IMR-90 (cell line): ENCODE data around the gene KIF22. TPM values are rescaled to one million over a fixed set of nuclear protein-coding genes. Genes with fewer than 3 reads are reported as not detected.
"Not testable (repeated sequence)": the region's sequence is repeated elsewhere in the genome, so short reads cannot be mapped to it uniquely, and the experiment has no call there.

Source experiments
- ATAC-seq: fragments of 200-7000 bp; cut with Tn5 transposase; 2 replicates; pipeline ENCODE4 v1.9.1; 2020; ENCODE audit warnings: low read depth, mild to moderate bottlenecking, moderate library complexity
- BruUV-seq: library from RNA; stranded (reverse); fragments of 400-500 nt; replicated peaks from 2 replicates; lab custom pipeline; 2021; lab: Mats Ljungman, UMichigan
- CTCF ChIA-PET: fragments of 300-600 bp; formaldehyde crosslinking; extraction: SDS; loops from one replicate; lab custom pipeline; 2021; ENCODE audit warnings: antibody characterized with exemption; lab: Yijun Ruan, JAX
- POLR2A ChIA-PET: fragments of 300-600 bp; sonication (Branson Sonifier 250); formaldehyde crosslinking; loops from one replicate; lab custom pipeline; 2022; ENCODE audit warnings: antibody characterized with exemption; ENCODE audit not compliant: unreplicated experiment; lab: Charles Lee
- DNase-seq: peaks from one replicate; pipeline ENCODE4 v3.0.0; 2013
- H2AFZ ChIP-seq: replicated peaks from 2 replicates; pipeline ENCODE3; 2013; ENCODE audit warnings: low read length, mild to moderate bottlenecking; ENCODE audit not compliant: poor library complexity
- H2AK5ac ChIP-seq: 2 replicates; pipeline ENCODE4 v1.6.1; 2013; ENCODE audit warnings: low read depth, low read length, inconsistent platforms
- H2AK9ac ChIP-seq: replicated peaks from 2 replicates; pipeline ENCODE3; 2013; ENCODE audit warnings: mild to moderate bottlenecking, low read depth, low read length, moderate library complexity; ENCODE audit not compliant: poor library complexity
- H2BK120ac ChIP-seq: 2 replicates; pipeline ENCODE4 v1.6.1; 2013; ENCODE audit warnings: low read depth, low read length, inconsistent platforms
- H2BK15ac ChIP-seq: 3 replicates; pipeline ENCODE4 v1.6.1; 2013; ENCODE audit warnings: low read depth, low read length, inconsistent platforms
- H2BK20ac ChIP-seq: 2 replicates; pipeline ENCODE4 v1.6.1; 2013; ENCODE audit warnings: low read depth, mild to moderate bottlenecking, inconsistent platforms, low read length, moderate library complexity
- H2BK5ac ChIP-seq: 2 replicates; pipeline ENCODE4 v1.6.1; 2013; ENCODE audit warnings: mild to moderate bottlenecking, low read depth, low read length, inconsistent platforms; ENCODE audit not compliant: poor library complexity, severe bottlenecking
- H3K14ac ChIP-seq: replicated peaks from 2 replicates; pipeline ENCODE4 v1.6.1; 2013; ENCODE audit warnings: low read depth, low read length, inconsistent platforms
- H3K18ac ChIP-seq: 2 replicates; pipeline ENCODE4 v1.6.1; 2013; ENCODE audit warnings: low read depth, low read length, control low read depth
- H3K23ac ChIP-seq: 2 replicates; pipeline ENCODE4 v1.6.1; 2013; ENCODE audit warnings: low read depth, low read length, inconsistent platforms
- H3K27ac ChIP-seq: 2 replicates; pipeline ENCODE4 v1.5.1; 2013; ENCODE audit warnings: mild to moderate bottlenecking, control low read depth, low read length; ENCODE audit not compliant: insufficient read depth
- H3K27me3 ChIP-seq: 2 replicates; pipeline ENCODE4 v1.6.1; 2013; ENCODE audit warnings: low read length; ENCODE audit not compliant: control insufficient read depth, insufficient read depth
- H3K36me3 ChIP-seq: 2 replicates; pipeline ENCODE4 v1.6.1; 2013; ENCODE audit warnings: low read length, mixed read lengths; ENCODE audit not compliant: control insufficient read depth, insufficient read depth
- H3K4ac ChIP-seq: 2 replicates; pipeline ENCODE4 v1.6.1; 2013; ENCODE audit warnings: low read depth, low read length, inconsistent platforms
- H3K4me1 ChIP-seq: 2 replicates; pipeline ENCODE4 v1.6.1; 2013; ENCODE audit warnings: low read length, mixed read lengths; ENCODE audit not compliant: control insufficient read depth, insufficient read depth
- H3K4me2 ChIP-seq: 2 replicates; pipeline ENCODE4 v1.6.1; 2013; ENCODE audit warnings: low read depth, mild to moderate bottlenecking, control low read depth, low read length, moderate library complexity
- H3K4me3 ChIP-seq: 2 replicates; pipeline ENCODE4 v1.5.1; 2013; ENCODE audit warnings: low read depth, mild to moderate bottlenecking, control low read depth, low read length, moderate library complexity; ENCODE audit not compliant: insufficient read depth
- H3K56ac ChIP-seq: 2 replicates; pipeline ENCODE4 v1.6.1; 2013; ENCODE audit warnings: low read length, inconsistent platforms; ENCODE audit not compliant: insufficient read depth; ENCODE audit errors: extremely low read depth
- H3K79me1 ChIP-seq, 2 experiments: 2 replicates each; pipeline ENCODE4 v1.6.1; 2013; ENCODE audit warnings: low read length in 2 of 2, inconsistent platforms in 1 of 2, low read depth in 1 of 2
- H3K9ac ChIP-seq: 2 replicates; pipeline ENCODE4 v1.6.1; 2013; ENCODE audit warnings: low read depth, low read length, control low read depth
- H3K9me1 ChIP-seq: 2 replicates; pipeline ENCODE4 v1.6.1; 2013; ENCODE audit warnings: low read length, inconsistent platforms; ENCODE audit not compliant: insufficient read depth
- H3K9me3 ChIP-seq: 2 replicates; pipeline ENCODE4 v1.6.1; 2013; ENCODE audit warnings: low read length; ENCODE audit not compliant: control insufficient read depth, insufficient read depth
- H4K20me1 ChIP-seq: 2 replicates; pipeline ENCODE4 v1.6.1; 2013; ENCODE audit warnings: low read length, inconsistent platforms; ENCODE audit not compliant: insufficient read depth
- H4K5ac ChIP-seq: 2 replicates; pipeline ENCODE4 v1.6.1; 2013; ENCODE audit warnings: mild to moderate bottlenecking, low read depth, low read length, control low read depth
- H4K8ac ChIP-seq, 2 experiments: 2 replicates each; pipeline ENCODE4 v1.6.1; 2013; ENCODE audit warnings: low read depth in 2 of 2, low read length in 2 of 2, control low read depth in 1 of 2, inconsistent platforms in 1 of 2
- H4K91ac ChIP-seq: 2 replicates; pipeline ENCODE4 v1.6.1; 2013; ENCODE audit warnings: low read depth, low read length, inconsistent platforms; ENCODE audit not compliant: insufficient read depth
- CTCF ChIP-seq: conservative IDR thresholded peaks from 2 replicates; pipeline ENCODE4 v1.5.1; 2012; ENCODE audit warnings: mild to moderate bottlenecking, low read depth, low read length, improper control_type of control experiment
- NFE2L2 ChIP-seq: fragments of 150-350 bp; IDR thresholded peaks from 2 replicates; pipeline ENCODE4 v1.6.1; 2016; ENCODE audit warnings: low read depth, mild to moderate bottlenecking, low read length
- POLR2A ChIP-seq: IDR thresholded peaks from 2 replicates; pipeline ENCODE4 v1.6.1; 2012; ENCODE audit warnings: mild to moderate bottlenecking, low read depth, low read length
- RAD21 ChIP-seq: IDR thresholded peaks from 2 replicates; pipeline ENCODE4 v1.6.1; 2012; ENCODE audit warnings: low read length, improper control_type of control experiment
- WGBS, 2 experiments: methylation state at CpG; one replicate each; pipeline versions ENCODE4 v1.1.5 to v1.1.7; 2013; ENCODE audit warnings: missing lambda C conversion rate in 2 of 2; ENCODE audit not compliant: insufficient read length in 1 of 2; ENCODE audit errors: extremely low coverage in 2 of 2; 5-methylcytosine and 5-hydroxymethylcytosine counted together
- dilution Hi-C: fragments of 300-500 bp; cut with HindIII; formaldehyde crosslinking; loops from one replicate; pipeline ENCODE4 v1.14.3; 2018; ENCODE audit warnings: low sequenced_read_pairs; ENCODE audit not compliant: unreplicated experiment
- in situ Hi-C: fragments of 300-500 bp; cut with MboI; formaldehyde crosslinking; loops from 3 replicates; pipeline ENCODE4 v1.14.3; 2019; ENCODE audit warnings: low sequenced_read_pairs, inconsistent platforms, mixed read lengths
- intact Hi-C: fragments of 100-400 bp; cut with micrococcal nuclease; formaldehyde crosslinking; loops from 2 replicates; pipeline ENCODE4 v1.10.0; 2022
- polyA plus RNA-seq, 3 experiments: library from polyadenylated mRNA; depleted of rRNA; stranded (reverse); fragments of >200 nt; gene quantifications; 2 replicates each; pipeline ENCODE4 v1.2.3, GENCODE V29; 2012; ENCODE audit warnings: low replicate concordance in 1 of 3
- total RNA-seq: library from RNA; depleted of rRNA; stranded (reverse); fragments of >200 nt; gene quantifications from 2 replicates; pipeline ENCODE4 v1.2.3, GENCODE V29; 2012

The KIF22 gene
- total and polyA plus RNA-seq, 2 of the 4 experiments (the other 2 are of a cell fraction) = 43.0 to 65.1 TPM

GRCh38 chr16:29745853-29746345, 44.7 kb upstream of the KIF22 start, which contains the start of gene C16orf54:
C16orf54 (minus strand) TSS chr16:29745990; CDS start chr16:29744951, 1,039 bp downstream.
- H3K9me1 ChIP-seq = no peaks in the 10 kb centered on the region
- no peaks in the 10 kb centered on the region for H3K9me3 ChIP-seq
- no peak within 1 kb of the TSS for H2BK15ac ChIP-seq
- H3K4me1 ChIP-seq = no peaks in the 10 kb centered on the region
- no peak within 1 kb of the TSS for H2BK5ac ChIP-seq
- intact Hi-C loops = no loop called here
- CTCF ChIA-PET = no interaction called here
- H4K8ac ChIP-seq = no peak within 1 kb of the TSS
- H3K4me2 ChIP-seq = no peak within 1 kb of the TSS
- no peak for ATAC-seq
- no peak within 1 kb of the TSS for H3K23ac ChIP-seq
- no peak within 1 kb of the TSS for H4K91ac ChIP-seq
- no peak within 1 kb of the TSS for H2BK20ac ChIP-seq
- H3K79me1 ChIP-seq = no peaks in the 10 kb centered on the region
- no peak within 1 kb of the TSS for H3K9ac ChIP-seq
- dilution Hi-C loops = no loop called here
- POLR2A ChIA-PET = no interaction called here
- TF ChIP-seq CTCF (no peak), NFE2L2 (no peak), POLR2A (no peak), RAD21 (no peak)
- H3K27me3 ChIP-seq = peaks cover 21% of the 10 kb centered on the region
- H2AK5ac ChIP-seq = no peak within 1 kb of the TSS
- no peak within 1 kb of the TSS for H3K18ac ChIP-seq
- H4K20me1 ChIP-seq = no peaks in the 10 kb centered on the region
- H3K14ac ChIP-seq = no peak within 1 kb of the TSS
- no peak within 1 kb of the TSS for H3K4me3 ChIP-seq
- no peak for DNase-seq
- H3K36me3 ChIP-seq = no peaks in the 10 kb centered on the region
- H2AK9ac ChIP-seq = no peak within 1 kb of the TSS
- no peak within 1 kb of the TSS for H4K5ac ChIP-seq
- BruUV-seq = no TSS peak
- no peak within 1 kb of the TSS for H3K56ac ChIP-seq
- H2AFZ ChIP-seq = no peak within 1 kb of the TSS
- no peak within 1 kb of the TSS for H3K27ac ChIP-seq
- H3K4ac ChIP-seq = no peak within 1 kb of the TSS
- 100% methylated on average over 1 of the region's 12 CpGs; no CpG with 5 or more reads in 1 of the 2 experiments for WGBS, 2 experiments
- H2BK120ac ChIP-seq = no peak within 1 kb of the TSS
- in situ Hi-C loops = no loop called here

DNA sequence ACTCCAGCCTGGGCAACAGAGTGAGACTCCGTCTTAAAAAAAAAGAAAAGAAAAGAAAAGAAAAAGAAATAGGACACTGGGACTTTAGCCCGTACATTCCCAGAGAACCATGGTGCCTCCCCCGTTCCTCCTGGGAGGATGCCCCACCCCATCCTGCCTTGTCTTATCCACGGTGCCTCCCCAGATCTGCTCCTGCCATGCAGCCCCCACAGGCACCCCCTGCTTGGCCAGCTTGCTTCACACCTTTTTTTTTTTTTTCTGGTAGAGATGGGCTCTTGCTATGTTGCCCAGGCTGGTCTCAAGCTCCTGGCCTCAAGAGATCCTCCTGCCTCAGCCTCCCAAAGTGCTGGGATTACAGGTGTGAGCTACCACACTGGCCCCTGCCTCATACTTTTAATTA, 44.0 kb upstream of the KIF22 start:
- H3K4me1 ChIP-seq, H4K20me1 ChIP-seq, H3K56ac ChIP-seq, H3K4me2 ChIP-seq, CTCF ChIA-PET, ATAC-seq, BruUV-seq, H4K5ac ChIP-seq, in situ Hi-C loops, H3K9me3 ChIP-seq, H2BK15ac ChIP-seq, H3K18ac ChIP-seq, dilution Hi-C loops, H3K79me1 ChIP-seq, DNase-seq, H4K8ac ChIP-seq, H3K4ac ChIP-seq, H2BK120ac ChIP-seq, H3K36me3 ChIP-seq, POLR2A ChIA-PET, H2BK5ac ChIP-seq, H2AFZ ChIP-seq, H3K14ac ChIP-seq, H2BK20ac ChIP-seq, H3K9ac ChIP-seq, H3K4me3 ChIP-seq, H2AK5ac ChIP-seq, H3K27ac ChIP-seq, intact Hi-C loops, H3K23ac ChIP-seq, H2AK9ac ChIP-seq, H3K9me1 ChIP-seq, H4K91ac ChIP-seq: not testable (repeated sequence)
- no CpG with 5 or more reads among the region's 4 CpGs for WGBS, 2 experiments
- peaks cover 17% of the 10 kb centered on the region for H3K27me3 ChIP-seq
